HUES6 (cell line): ENCODE results near the gene ARID2.

Experiments used
- H3K27ac ChIP-seq: 2 replicates; pipeline ENCODE4 v1.7.0; 2013; ENCODE audit warnings: low read depth, mild to moderate bottlenecking, low read length, inconsistent platforms
- H3K27me3 ChIP-seq: 2 replicates; pipeline ENCODE4 v1.6.1; 2013; ENCODE audit warnings: low read length; ENCODE audit not compliant: control insufficient read depth, insufficient read depth
- H3K36me3 ChIP-seq: 2 replicates; pipeline ENCODE4 v1.6.1; 2013; ENCODE audit warnings: low read length; ENCODE audit not compliant: control insufficient read depth, insufficient read depth
- H3K4me1 ChIP-seq: 2 replicates; pipeline ENCODE4 v1.6.1; 2013; ENCODE audit warnings: low read length; ENCODE audit not compliant: control insufficient read depth, insufficient read depth
- H3K4me3 ChIP-seq: 2 replicates; pipeline ENCODE4 v1.5.1; 2013; ENCODE audit warnings: low read depth, low read length
- H3K9ac ChIP-seq: one replicate; pipeline ENCODE4 v1.6.1; 2013; ENCODE audit warnings: mild to moderate bottlenecking, low read length
- H3K9me3 ChIP-seq: 2 replicates; pipeline ENCODE4 v1.6.1; 2013; ENCODE audit warnings: low read depth, low read length; ENCODE audit not compliant: control insufficient read depth, insufficient read depth

The ARID2 gene

GRCh38 chr12:45730348-45731189 is 1.1 kb downstream of the ARID2 start:
- Histone ChIP-seq H3K4me3 (peak overlapping the region; percentile 97), H3K27ac (peak overlapping the region; percentile 96), H3K9ac (peak overlapping the region; percentile 93), H3K27me3 (no peaks in the 10 kb centered on the region), H3K36me3 (peaks cover 5% of the 10 kb centered on the region), H3K9me3 (no peaks in the 10 kb centered on the region; the same call in 1 of the 2 replicates), H3K4me1 (peaks cover 15% of the 10 kb centered on the region)

DNA sequence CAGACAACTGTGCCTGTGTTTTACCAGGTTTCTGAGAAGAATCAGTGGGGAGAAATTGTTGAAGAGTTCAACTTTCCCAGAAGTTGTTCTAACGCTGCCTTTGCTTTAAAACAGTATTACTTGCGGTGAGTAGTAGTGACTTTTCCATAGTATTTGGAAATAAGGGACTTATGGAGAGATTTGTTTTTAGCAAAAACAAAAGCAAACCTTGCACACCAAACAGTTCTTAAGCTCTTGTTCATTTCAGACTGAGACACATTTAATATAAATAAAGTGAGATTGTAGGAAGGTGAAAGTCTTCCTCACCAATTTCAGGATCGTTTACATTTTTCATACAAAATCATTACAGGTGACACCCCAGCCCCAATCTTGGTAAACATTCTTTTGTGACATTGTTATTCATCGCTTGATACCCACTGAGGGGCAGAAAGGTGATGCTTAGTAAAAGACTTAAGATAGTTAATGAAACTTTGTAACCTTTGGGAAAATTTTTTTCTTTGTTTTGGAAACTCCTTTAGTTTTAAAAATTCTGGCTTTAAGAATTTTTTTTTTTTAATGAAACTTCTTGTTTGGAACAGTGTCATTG is 1.8 kb downstream of the ARID2 start:
- Histone ChIP-seq H3K36me3 (peaks cover 5% of the 10 kb centered on the region), H3K4me1 (peaks cover 15% of the 10 kb centered on the region), H3K4me3 (peak overlapping the region; percentile 95), H3K27ac (peak overlapping the region; percentile 81), H3K9me3 (no peaks in the 10 kb centered on the region; the same call in 1 of the 2 replicates), H3K27me3 (no peaks in the 10 kb centered on the region), H3K9ac (peak overlapping the region; percentile 60)

DNA sequence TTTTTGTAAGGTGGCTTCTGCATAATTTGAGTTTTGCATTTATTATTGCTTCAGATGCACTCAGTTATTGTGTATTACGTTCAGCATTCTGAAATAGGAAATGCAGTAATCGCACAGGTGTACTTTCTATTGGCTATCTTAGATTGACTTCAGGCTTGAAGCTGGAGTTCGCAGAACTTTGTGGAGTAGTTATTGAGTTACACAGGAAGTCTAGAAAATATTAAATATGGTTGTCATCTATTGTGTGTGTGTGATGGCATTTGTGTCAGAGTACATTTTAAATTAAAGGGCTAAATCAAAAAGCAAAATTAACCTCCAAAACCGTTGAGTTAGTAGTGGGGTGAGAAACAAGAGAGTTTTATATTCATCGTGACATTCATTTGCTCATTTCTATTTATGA is 2.7 kb downstream of the ARID2 start:
- Histone ChIP-seq H3K27ac (peak overlapping the region; percentile 38; the same call in 1 of the 2 replicates), H3K36me3 (peaks cover 14% of the 10 kb centered on the region), H3K27me3 (no peaks in the 10 kb centered on the region), H3K4me1 (peaks cover 15% of the 10 kb centered on the region), H3K9ac (no peak overlapping the region), H3K9me3 (no peaks in the 10 kb centered on the region; the same call in 1 of the 2 replicates), H3K4me3 (peak overlapping the region; percentile 95)

- H3K9me3 ChIP-seq, result no peaks in the 10 kb centered on the region; the same call in 1 of the 2 replicates
- H3K27me3 ChIP-seq, result no peaks in the 10 kb centered on the region
- no peak overlapping the region for H3K27ac ChIP-seq
- H3K4me3 ChIP-seq, result peak overlapping the region; percentile 27; the same call in 1 of the 2 replicates
- H3K36me3 ChIP-seq, result peaks cover 21% of the 10 kb centered on the region
- H3K9ac ChIP-seq, result no peak overlapping the region
- peaks cover 15% of the 10 kb centered on the region for H3K4me1 ChIP-seq
These were observed 3.4 kb downstream of the ARID2 start for GRCh38 chr12:45732936-45733335.

GRCh38 chr12:45737638-45738037 is 8.1 kb downstream of the ARID2 start:
- no peak overlapping the region for H3K9ac ChIP-seq
- no peak overlapping the region for H3K27ac ChIP-seq
- H3K27me3 ChIP-seq, result no peaks in the 10 kb centered on the region
- peaks cover 28% of the 10 kb centered on the region for H3K36me3 ChIP-seq
- H3K4me3 ChIP-seq, result no peak overlapping the region
- H3K4me1 ChIP-seq, result peaks cover 8% of the 10 kb centered on the region
- H3K9me3 ChIP-seq, result peaks cover 13% of the 10 kb centered on the region; the same call in 1 of the 2 replicates

- H3K27ac ChIP-seq, result no peak overlapping the region
- peaks cover 15% of the 10 kb centered on the region; the same call in 1 of the 2 replicates for H3K9me3 ChIP-seq
- H3K27me3 ChIP-seq, result no peaks in the 10 kb centered on the region
- H3K36me3 ChIP-seq, result peaks cover 18% of the 10 kb centered on the region
- no peak overlapping the region for H3K9ac ChIP-seq
- no peaks in the 10 kb centered on the region for H3K4me1 ChIP-seq
- H3K4me3 ChIP-seq, result no peak overlapping the region
These were observed 13.1 kb downstream of the ARID2 start for GRCh38 chr12:45742590-45742989.

- Histone ChIP-seq H3K27ac (no peak overlapping the region), H3K9me3 (peaks cover 15% of the 10 kb centered on the region; the same call in 1 of the 2 replicates), H3K9ac (no peak overlapping the region), H3K27me3 (no peaks in the 10 kb centered on the region), H3K36me3 (peaks cover 15% of the 10 kb centered on the region), H3K4me1 (no peaks in the 10 kb centered on the region), H3K4me3 (no peak overlapping the region)
These were observed 13.7 kb downstream of the ARID2 start for GRCh38 chr12:45743247-45743646.

DNA sequence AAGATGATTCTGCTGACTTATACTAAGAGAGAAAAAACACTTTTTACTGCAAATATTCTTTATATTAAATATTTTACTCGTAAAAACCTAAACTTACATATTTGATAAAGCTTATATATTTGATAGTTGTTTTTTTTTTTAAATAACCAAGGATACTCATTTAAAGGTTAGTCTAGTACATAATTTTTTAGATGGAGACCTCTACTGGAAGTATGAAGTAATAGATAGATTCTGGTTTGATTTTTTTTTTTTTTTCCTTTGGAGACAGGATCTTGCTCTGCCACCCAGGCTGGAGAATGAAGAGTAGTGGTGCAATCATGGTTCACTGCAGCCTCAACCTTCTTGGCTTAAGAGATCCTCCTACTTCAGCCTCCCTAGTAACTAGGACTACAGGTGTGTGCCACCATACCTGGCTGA is 16.4 kb downstream of the ARID2 start:
- no peak overlapping the region for H3K9ac ChIP-seq
- no peak overlapping the region for H3K27ac ChIP-seq
- peaks cover 14% of the 10 kb centered on the region; the same call in 1 of the 2 replicates for H3K9me3 ChIP-seq
- H3K4me3 ChIP-seq, result no peak overlapping the region
- no peaks in the 10 kb centered on the region for H3K4me1 ChIP-seq
- peaks cover 13% of the 10 kb centered on the region for H3K36me3 ChIP-seq
- no peaks in the 10 kb centered on the region for H3K27me3 ChIP-seq

GRCh38 chr12:45756666-45757065 is 27.2 kb downstream of the ARID2 start:
- no peak overlapping the region for H3K4me3 ChIP-seq
- no peaks in the 10 kb centered on the region for H3K9me3 ChIP-seq
- no peaks in the 10 kb centered on the region; the same call in 1 of the 2 replicates for H3K36me3 ChIP-seq
- no peak overlapping the region for H3K9ac ChIP-seq
- H3K4me1 ChIP-seq, result peaks cover 9% of the 10 kb centered on the region
- no peak overlapping the region for H3K27ac ChIP-seq
- H3K27me3 ChIP-seq, result no peaks in the 10 kb centered on the region

- H3K27ac ChIP-seq, result no peak overlapping the region
- H3K27me3 ChIP-seq, result no peaks in the 10 kb centered on the region
- H3K9ac ChIP-seq, result no peak overlapping the region
- H3K4me1 ChIP-seq, result peaks cover 11% of the 10 kb centered on the region
- no peaks in the 10 kb centered on the region for H3K9me3 ChIP-seq
- no peaks in the 10 kb centered on the region; the same call in 1 of the 2 replicates for H3K36me3 ChIP-seq
- no peak overlapping the region for H3K4me3 ChIP-seq
These were observed 27.7 kb downstream of the ARID2 start for GRCh38 chr12:45757172-45757571.

- Histone ChIP-seq H3K4me3 (no peak overlapping the region), H3K27ac (no peak overlapping the region), H3K9me3 (no peaks in the 10 kb centered on the region), H3K36me3 (no peaks in the 10 kb centered on the region), H3K27me3 (no peaks in the 10 kb centered on the region), H3K4me1 (peaks cover 14% of the 10 kb centered on the region), H3K9ac (no peak overlapping the region)
These were observed 30.8 kb downstream of the ARID2 start for GRCh38 chr12:45760333-45760732.
